LHCN-M2 (cell line): Measurements from ENCODE around the gene GALNT9. TPM values are rescaled to one million over a fixed set of nuclear protein-coding genes. Genes with fewer than 3 reads are reported as not detected.
"Not testable (repeated sequence)": the region's sequence is repeated elsewhere in the genome, so short reads cannot be mapped to it uniquely, and the experiment has no call there.

Experiments used
- DNase-seq: peaks from one replicate; pipeline ENCODE4 v3.0.0-alpha.2; 2012; ENCODE audit warnings: low read depth
- total RNA-seq: library from RNA; depleted of rRNA; stranded (reverse); fragments of >200 nt; gene quantifications from 2 replicates; pipeline ENCODE4 v1.2.3, GENCODE V29; 2014

The GALNT9 gene
- total RNA-seq, 1 experiment from 2014 or later, result 0.63 TPM

GRCh38 chr12:132314516-132315233 is 14.7 kb downstream of the GALNT9 start:
- no peak for DNase-seq

GRCh38 chr12:132314035-132314434 is 15.4 kb downstream of the GALNT9 start:
- DNase-seq, result no peak

GRCh38 chr12:132313182-132313581 is 16.2 kb downstream of the GALNT9 start:
- DNase-seq, result no peak

GRCh38 chr12:132312516-132312915 is 16.9 kb downstream of the GALNT9 start:
- DNase-seq, result no peak

- DNase-seq, result no peak
Observed at GRCh38 chr12:132311201-132311915, 18.0 kb downstream of the GALNT9 start.

GRCh38 chr12:132310181-132311040 is 19.0 kb downstream of the GALNT9 start:
- DNase-seq, result no peak

- DNase-seq, result no peak
Observed at GRCh38 chr12:132309596-132310086, 19.7 kb downstream of the GALNT9 start.

- DNase-seq, result no peak
Observed at GRCh38 chr12:132308853-132309595, 20.4 kb downstream of the GALNT9 start.

GRCh38 chr12:132307976-132308852 is 21.2 kb downstream of the GALNT9 start:
- no peak for DNase-seq

GRCh38 chr12:132306885-132307191 is 22.6 kb downstream of the GALNT9 start:
- DNase-seq, result no peak

GRCh38 chr12:132305991-132306884 is 23.2 kb downstream of the GALNT9 start:
- DNase-seq, result no peak

- DNase-seq, result no peak
Observed at GRCh38 chr12:132305560-132305966, 23.8 kb downstream of the GALNT9 start.

- not testable (repeated sequence) for DNase-seq
Observed at GRCh38 chr12:132304866-132305265, 24.5 kb downstream of the GALNT9 start.

GRCh38 chr12:132303853-132304373 is 25.5 kb downstream of the GALNT9 start:
- DNase-seq, result not testable (repeated sequence)

GRCh38 chr12:132302466-132303358 is 26.7 kb downstream of the GALNT9 start:
- DNase-seq, result no peak

- DNase-seq, result no peak
Observed at GRCh38 chr12:132300789-132301722, 28.3 kb downstream of the GALNT9 start.

- DNase-seq, result no peak
Observed at GRCh38 chr12:132296063-132296462, 33.3 kb downstream of the GALNT9 start.
